GM19238 (cell line): ENCODE data around the gene UBA6.
"Not testable (repeated sequence)": the region's sequence is repeated elsewhere in the genome, so short reads cannot be mapped to it uniquely, and the experiment has no call there.

ENCODE experiments used
- DNase-seq: peaks from one replicate; pipeline ENCODE4 v3.0.0; 2011; ENCODE audit warnings: low spot score; ENCODE audit not compliant: insufficient read length

Gene UBA6

GRCh38 chr4:67674098-67674497, 26.9 kb downstream of the UBA6 start:
- DNase-seq = no peak

- no peak for DNase-seq
Observed at GRCh38 chr4:67668315-67668714, 32.6 kb downstream of the UBA6 start.

- no peak for DNase-seq
Observed at GRCh38 chr4:67660418-67660817, 40.5 kb downstream of the UBA6 start.

- DNase-seq = no peak
Observed at GRCh38 chr4:67659065-67659464, 41.9 kb downstream of the UBA6 start.

GRCh38 chr4:67658302-67658701, 42.7 kb downstream of the UBA6 start:
- DNase-seq = no peak

- no peak for DNase-seq
Observed at GRCh38 chr4:67651536-67651935, 49.4 kb downstream of the UBA6 start.

- DNase-seq = no peak
Observed at GRCh38 chr4:67638136-67638535, 62.8 kb downstream of the UBA6 start.

- DNase-seq = not testable (repeated sequence)
Observed at GRCh38 chr4:67636978-67637377, 64.0 kb downstream of the UBA6 start.

GRCh38 chr4:67635331-67635730, 65.6 kb downstream of the UBA6 start:
- no peak for DNase-seq

- no peak for DNase-seq
Observed at GRCh38 chr4:67634741-67635140, 66.2 kb downstream of the UBA6 start.

- no peak for DNase-seq
Observed at GRCh38 chr4:67632492-67632891, 68.5 kb downstream of the UBA6 start.

GRCh38 chr4:67624939-67625338, 76.0 kb downstream of the UBA6 start:
- DNase-seq = no peak

GRCh38 chr4:67616478-67616877, 84.5 kb downstream of the UBA6 start:
- DNase-seq = no peak

GRCh38 chr4:67615119-67615518, 85.8 kb downstream of the UBA6 start:
- no peak for DNase-seq

GRCh38 chr4:67614186-67614585, 86.8 kb downstream of the UBA6 start:
- no peak for DNase-seq

- no peak for DNase-seq
Observed at GRCh38 chr4:67608027-67608426, 92.9 kb downstream of the UBA6 start.

- no peak for DNase-seq
Observed at GRCh38 chr4:67604749-67605148, 96.2 kb downstream of the UBA6 start.

- DNase-seq = no peak
Observed at GRCh38 chr4:67604029-67604381, 97.0 kb downstream of the UBA6 start.

- DNase-seq = no peak
Observed at GRCh38 chr4:67603310-67604028, 97.5 kb downstream of the UBA6 start.

GRCh38 chr4:67593741-67594175, 107.2 kb downstream of the UBA6 start:
- DNase-seq = no peak

- no peak for DNase-seq
Observed at GRCh38 chr4:67587156-67587555, 113.8 kb downstream of the UBA6 start.

- no peak for DNase-seq
Observed at GRCh38 chr4:67584496-67584895, 116.5 kb downstream of the UBA6 start.

- no peak for DNase-seq
Observed at GRCh38 chr4:67581913-67582312, 119.0 kb downstream of the UBA6 start.
